ENCODE data around the gene CHST2.

The CHST2 gene

DNA sequence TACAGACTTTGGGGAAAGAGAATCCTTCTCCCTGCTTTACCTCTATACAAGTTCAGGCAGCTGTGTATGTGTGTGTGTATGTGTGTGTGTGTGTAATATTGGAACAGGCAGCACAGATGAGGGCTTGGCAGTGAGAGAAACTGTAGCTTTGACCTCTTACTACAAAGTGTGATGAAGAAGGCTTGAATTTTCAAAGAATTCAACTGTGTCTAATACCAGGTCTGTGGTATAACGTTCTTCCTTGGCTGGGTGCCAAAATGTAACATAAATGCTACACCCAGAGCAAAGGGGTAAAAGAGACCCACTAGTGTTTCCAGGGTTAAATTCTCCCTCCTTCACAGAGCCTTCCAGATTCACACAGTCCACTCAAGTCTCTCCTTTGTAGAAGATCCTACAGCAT lies 51.1 kb downstream of the CHST2 start:
- no peaks in the 10 kb centered on the region for H3K36me3 Mint-ChIP-seq (ENCODE audit: insufficient read depth)
- H3K4me3 Mint-ChIP-seq: peak overlapping the region; percentile 11 to 62
- peak overlapping the region; percentile 85 to 86 for H3K27ac Mint-ChIP-seq
- H3K9me3 Mint-ChIP-seq: peaks cover 0 to 2% of the 10 kb centered on the region in 2 donors
- H3K27me3 Mint-ChIP-seq: peaks cover 0 to 8% of the 10 kb centered on the region in 2 donors
- H3K4me1 Mint-ChIP-seq (ENCODE audit: low read depth in 2 of 2): peaks cover 29 to 49% of the 10 kb centered on the region in 2 donors
- peak; percentile 19 for ATAC-seq (replicated peaks)
- DNase-seq: no peak

DNA sequence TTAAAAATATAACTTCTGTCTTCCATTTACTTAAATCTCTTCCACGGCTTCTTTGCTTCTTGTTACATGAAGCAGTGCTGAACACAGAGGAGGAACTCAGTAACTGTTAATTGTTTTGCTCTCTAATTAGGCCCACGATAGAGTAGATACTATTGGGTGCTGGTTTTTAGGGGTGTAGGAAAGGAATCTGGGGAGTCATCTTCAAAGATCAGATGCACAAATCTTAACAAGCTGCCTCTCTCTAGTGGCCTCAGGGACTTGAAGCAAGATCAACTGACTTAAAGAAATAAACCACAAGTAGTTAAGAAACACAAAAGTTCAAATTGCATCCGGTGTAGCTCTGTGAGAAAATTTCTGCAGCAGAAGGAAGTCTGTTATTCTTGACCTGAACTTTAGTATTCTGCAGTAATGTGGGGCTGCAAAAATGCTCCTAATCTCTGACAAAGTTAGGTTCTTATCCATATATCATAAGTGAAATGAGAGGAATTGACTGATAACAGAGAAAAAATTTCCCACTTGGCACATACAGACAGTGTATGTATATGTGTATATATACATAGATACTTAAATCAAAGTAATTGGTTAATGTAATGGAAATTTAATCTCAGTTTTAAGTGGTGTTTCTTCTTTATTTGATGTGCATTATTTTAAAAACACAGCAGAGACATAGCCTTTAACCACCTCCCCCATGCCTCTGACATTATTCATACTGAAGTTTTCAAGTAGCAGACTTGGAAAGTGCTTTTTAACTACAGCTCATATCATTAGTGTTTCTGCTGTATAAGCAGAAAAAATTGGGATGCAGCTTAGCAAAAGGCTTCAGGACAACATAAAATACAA lies 51.8 kb downstream of the CHST2 start:
- Mint-ChIP-seq H3K36me3 (ENCODE audit: insufficient read depth) (no peaks in the 10 kb centered on the region), H3K27me3 (peaks cover 0 to 8% of the 10 kb centered on the region in 2 donors), H3K9me3 (peaks cover 0 to 2% of the 10 kb centered on the region in 2 donors), H3K4me1 (ENCODE audit: low read depth in 2 of 2) (peaks cover 29 to 49% of the 10 kb centered on the region in 2 donors), H3K27ac (peak overlapping the region; percentile 85 to 86), H3K4me3 (peak overlapping the region; percentile 17 to 62)
- ATAC-seq (replicated peaks) (peak; percentile 55), DNase-seq (no peak)

- no peak overlapping the region for H3K4me3 Mint-ChIP-seq
- H3K9me3 Mint-ChIP-seq: peaks cover 0 to 2% of the 10 kb centered on the region in 2 donors
- peak overlapping the region in 1 of 2 donors; percentile 1 for H3K27ac Mint-ChIP-seq
- peaks cover 0 to 8% of the 10 kb centered on the region in 2 donors for H3K27me3 Mint-ChIP-seq
- DNase-seq (no peak), ATAC-seq (replicated peaks) (no peak)
- H3K36me3 Mint-ChIP-seq (ENCODE audit: insufficient read depth): no peaks in the 10 kb centered on the region
- peaks cover 29 to 49% of the 10 kb centered on the region in 2 donors for H3K4me1 Mint-ChIP-seq (ENCODE audit: low read depth in 2 of 2)
Observed at GRCh38 chr3:143172062-143172794, 52.7 kb downstream of the CHST2 start.

GRCh38 chr3:143172795-143173145 lies 53.2 kb downstream of the CHST2 start:
- no peak for DNase-seq
- H3K27ac Mint-ChIP-seq: peak overlapping the region in 1 of 2 donors; percentile 1
- H3K4me1 Mint-ChIP-seq (ENCODE audit: low read depth in 2 of 2): peaks cover 29 to 49% of the 10 kb centered on the region in 2 donors
- H3K27me3 Mint-ChIP-seq: peaks cover 0 to 8% of the 10 kb centered on the region in 2 donors
- peaks cover 0 to 2% of the 10 kb centered on the region in 2 donors for H3K9me3 Mint-ChIP-seq
- no peak for ATAC-seq (replicated peaks)
- H3K4me3 Mint-ChIP-seq: no peak overlapping the region
- no peaks in the 10 kb centered on the region for H3K36me3 Mint-ChIP-seq (ENCODE audit: insufficient read depth)

- Mint-ChIP-seq H3K4me3 (peak overlapping the region in 1 of 2 donors; percentile 18), H3K9me3 (peaks cover 0 to 2% of the 10 kb centered on the region in 2 donors), H3K27ac (peak overlapping the region in 1 of 2 donors; percentile 1), H3K27me3 (peaks cover 0 to 8% of the 10 kb centered on the region in 2 donors), H3K36me3 (ENCODE audit: insufficient read depth) (no peaks in the 10 kb centered on the region), H3K4me1 (ENCODE audit: low read depth in 2 of 2) (peaks cover 27 to 48% of the 10 kb centered on the region in 2 donors)
- DNase-seq (no peak), ATAC-seq (replicated peaks) (no peak)
Observed at GRCh38 chr3:143173242-143173641, 53.7 kb downstream of the CHST2 start.
